H9 (cell line): ENCODE data around the gene PLD3. TPM values are rescaled to one million over a fixed set of nuclear protein-coding genes. Genes with fewer than 3 reads are reported as not detected.

ENCODE experiments used
- DNase-seq: peaks from one replicate; pipeline ENCODE4 v3.0.0-alpha.2; 2017
- H2AFZ ChIP-seq: one replicate; pipeline ENCODE4 v1.6.1; 2013; ENCODE audit warnings: mild to moderate bottlenecking, low read length, control low read depth, moderate library complexity
- H2AK5ac ChIP-seq: 2 replicates; pipeline ENCODE4 v1.6.1; 2013; ENCODE audit warnings: low read length, control low read depth, mixed read lengths; ENCODE audit not compliant: insufficient read length
- H2BK120ac ChIP-seq: one replicate; pipeline ENCODE4 v1.6.1; 2013; ENCODE audit warnings: low read depth, mild to moderate bottlenecking, low read length, control low read depth, inconsistent platforms; ENCODE audit not compliant: poor library complexity, severe bottlenecking
- H2BK12ac ChIP-seq: 2 replicates; pipeline ENCODE4 v1.6.1; 2013; ENCODE audit warnings: low read length, control low read depth, mixed read lengths, low read depth; ENCODE audit not compliant: insufficient read length
- H2BK15ac ChIP-seq: 2 replicates; pipeline ENCODE4 v1.6.1; 2013; ENCODE audit warnings: low read depth, low read length, control low read depth
- H2BK20ac ChIP-seq: one replicate; pipeline ENCODE4 v1.6.1; 2013; ENCODE audit warnings: low read depth, mild to moderate bottlenecking, low read length, control low read depth, inconsistent platforms; ENCODE audit not compliant: poor library complexity, severe bottlenecking
- H2BK5ac ChIP-seq: 2 replicates; pipeline ENCODE4 v1.6.1; 2013; ENCODE audit warnings: low read length, control low read depth, mixed read lengths; ENCODE audit not compliant: insufficient read length
- H3K14ac ChIP-seq: 2 replicates; pipeline ENCODE4 v1.6.1; 2013; ENCODE audit warnings: low read length, control low read depth; ENCODE audit not compliant: insufficient read depth
- H3K18ac ChIP-seq: 2 replicates; pipeline ENCODE4 v1.6.1; 2013; ENCODE audit warnings: low read depth, mild to moderate bottlenecking, mixed read lengths, low read length, control low read depth; ENCODE audit not compliant: insufficient read length
- H3K23ac ChIP-seq: 2 replicates; pipeline ENCODE4 v1.6.1; 2013; ENCODE audit warnings: low read length, control low read depth, mixed read lengths, low read depth; ENCODE audit not compliant: insufficient read length
- H3K23me2 ChIP-seq: 2 replicates; pipeline ENCODE4 v1.6.1; 2013; ENCODE audit warnings: low read depth, mild to moderate bottlenecking, mixed read lengths, low read length, control low read depth; ENCODE audit not compliant: insufficient read length, poor library complexity, severe bottlenecking
- H3K27ac ChIP-seq: 2 replicates; pipeline ENCODE4 v1.5.1; 2013; ENCODE audit warnings: low read length, control low read depth, mixed read lengths, low read depth; ENCODE audit not compliant: insufficient read length
- H3K27me3 ChIP-seq: 2 replicates; pipeline ENCODE4 v1.6.1; 2013; ENCODE audit warnings: low read length, control low read depth, inconsistent platforms; ENCODE audit not compliant: insufficient read depth
- H3K4ac ChIP-seq: 2 replicates; pipeline ENCODE4 v1.6.1; 2013; ENCODE audit warnings: low read depth, mild to moderate bottlenecking, control low read depth, inconsistent platforms, low read length, moderate library complexity
- H3K4me1 ChIP-seq: 2 replicates; pipeline ENCODE4 v1.6.1; 2013; ENCODE audit warnings: low read length, control low read depth, inconsistent platforms; ENCODE audit not compliant: insufficient read depth
- H3K4me2 ChIP-seq: 2 replicates; pipeline ENCODE4 v1.6.1; 2013; ENCODE audit warnings: low read length, control low read depth, mixed read lengths; ENCODE audit not compliant: insufficient read length, insufficient read depth
- H3K56ac ChIP-seq: 2 replicates; pipeline ENCODE4 v1.6.1; 2013; ENCODE audit warnings: low read depth, mild to moderate bottlenecking, mixed read lengths, low read length, control low read depth; ENCODE audit not compliant: insufficient read length
- H3K79me1 ChIP-seq: 2 replicates; pipeline ENCODE4 v1.6.1; 2013; ENCODE audit warnings: low read depth, mild to moderate bottlenecking, moderate library complexity, low read length, control low read depth, inconsistent platforms; ENCODE audit not compliant: insufficient read depth, poor library complexity, severe bottlenecking
- H3K79me2 ChIP-seq: 2 replicates; pipeline ENCODE4 v1.6.1; 2013; ENCODE audit warnings: low read length, control low read depth, inconsistent platforms; ENCODE audit not compliant: insufficient read depth
- H3K9ac ChIP-seq: 2 replicates; pipeline ENCODE4 v1.6.1; 2013; ENCODE audit warnings: low read length, control low read depth, mixed read lengths; ENCODE audit not compliant: insufficient read length; ENCODE audit errors: extremely low read depth
- H3K9me3 ChIP-seq: one replicate; pipeline ENCODE4 v1.6.1; 2013; ENCODE audit warnings: low read depth, low read length, inconsistent platforms; ENCODE audit not compliant: control insufficient read depth
- H3T11ph ChIP-seq: one replicate; pipeline ENCODE4 v1.6.1; 2013; ENCODE audit warnings: mild to moderate bottlenecking, low read length, control low read depth, inconsistent platforms
- H4K20me1 ChIP-seq: one replicate; pipeline ENCODE4 v1.6.1; 2013; ENCODE audit not compliant: control insufficient read depth, insufficient read length, insufficient read depth
- H4K5ac ChIP-seq: 2 replicates; pipeline ENCODE4 v1.6.1; 2013; ENCODE audit warnings: low read depth, mild to moderate bottlenecking, mixed read lengths, low read length, control low read depth; ENCODE audit not compliant: insufficient read length
- H4K8ac ChIP-seq: replicated peaks from 2 replicates; pipeline ENCODE4 v1.6.1; 2013; ENCODE audit warnings: low read length, control low read depth, mixed read lengths, low read depth; ENCODE audit not compliant: insufficient read length
- H4K91ac ChIP-seq: 2 replicates; pipeline ENCODE4 v1.6.1; 2013; ENCODE audit warnings: low read depth, mild to moderate bottlenecking, moderate library complexity, mixed read lengths, low read length, control low read depth; ENCODE audit not compliant: insufficient read length
- H3K27ac Mint-ChIP-seq, 3 experiments: 2 replicates in 2 of 3; 3 replicates in 1 of 3; pipeline ENCODE4 v1.8.0; 2020 to 2021; ENCODE audit warnings: mixed read lengths in 3 of 3, mild to moderate bottlenecking in 1 of 3, moderate library complexity in 1 of 3
- H3K27me3 Mint-ChIP-seq: 2 replicates; pipeline ENCODE4 v1.8.0; 2021; ENCODE audit warnings: low read depth, mild to moderate bottlenecking, moderate library complexity, mixed read lengths
- H3K36me3 Mint-ChIP-seq, 3 experiments: 2 replicates in 2 of 3; 3 replicates in 1 of 3; pipeline ENCODE4 v1.8.0; 2020 to 2021; ENCODE audit warnings: low read depth in 3 of 3, mixed read lengths in 3 of 3; ENCODE audit not compliant: insufficient read depth in 1 of 3
- H3K4me1 Mint-ChIP-seq, 2 experiments: 2 replicates each; pipeline ENCODE4 v1.8.0; 2020; ENCODE audit warnings: mixed read lengths in 2 of 2
- H3K4me3 Mint-ChIP-seq, 2 experiments: 2 replicates in 1 of 2; 3 replicates in 1 of 2; pipeline ENCODE4 v1.8.0; 2020 to 2021; ENCODE audit warnings: mild to moderate bottlenecking in 2 of 2, mixed read lengths in 2 of 2, moderate library complexity in 1 of 2
- H3K9me3 Mint-ChIP-seq, 2 experiments: 2 replicates in 1 of 2; 3 replicates in 1 of 2; pipeline ENCODE4 v1.8.0; 2020; ENCODE audit warnings: mild to moderate bottlenecking in 2 of 2, mixed read lengths in 2 of 2, moderate library complexity in 1 of 2
- WGBS: extraction: QIAGEN DNeasy Blood & Tissue Kit; methylation state at CpG from one replicate; pipeline ENCODE4 v1.1.7; 2013; ENCODE audit warnings: missing lambda C conversion rate, low lambda C conversion rate, mixed read lengths; ENCODE audit not compliant: insufficient read length; ENCODE audit errors: extremely low coverage; 5-methylcytosine and 5-hydroxymethylcytosine counted together
- total RNA-seq: library from RNA; stranded (reverse); gene quantifications from 2 replicates; pipeline ENCODE4 v1.2.1, GENCODE V29; 2021
- TF ChIP-seq, protein P1 (sequence below): fragments of 200-600 bp; sonication (generic); conservative IDR thresholded peaks from 3 replicates; pipeline ENCODE4 v1.8.0; 2021; ENCODE audit warnings: antibody characterized with exemption, mild to moderate bottlenecking

The PLD3 gene
- total RNA-seq, 1 experiment from 2014 or later, result 194 TPM

DNA sequence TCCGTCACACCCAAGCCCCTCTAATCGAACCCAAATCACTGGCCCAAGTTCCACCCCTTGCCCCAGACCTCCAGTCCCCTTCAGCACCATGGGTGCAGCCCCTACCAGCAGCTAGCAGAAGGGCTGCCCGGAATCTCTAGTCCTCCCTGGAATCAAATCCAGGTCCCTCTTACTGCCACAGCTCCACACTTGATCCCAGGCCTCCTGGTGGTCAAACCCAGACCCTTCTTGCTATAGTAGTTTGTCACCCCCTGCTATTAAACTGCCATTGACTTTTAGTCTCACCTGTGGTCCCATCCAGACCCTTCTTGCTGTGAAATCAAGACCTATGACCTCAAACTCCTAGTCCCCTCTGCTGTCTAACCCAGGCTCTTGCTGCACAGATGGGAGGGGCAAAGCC, 32.8 kb downstream of the PLD3 start:
- Histone ChIP-seq H3K79me2 (no peaks in the 10 kb centered on the region), H3K9ac (no peak overlapping the region), H4K20me1 (peaks cover 2% of the 10 kb centered on the region), H3K4me1 (no peaks in the 10 kb centered on the region), H2BK120ac (no peak overlapping the region), H4K91ac (no peak overlapping the region), H4K5ac (no peak overlapping the region), H3K27me3 (no peaks in the 10 kb centered on the region), H3K4me2 (no peak overlapping the region), H4K8ac (no peak overlapping the region), H3K14ac (no peak overlapping the region), H3K9me3 (no peaks in the 10 kb centered on the region), H3K23me2 (no peaks in the 10 kb centered on the region), H2BK20ac (no peak overlapping the region), H3T11ph (no peak overlapping the region), H3K27ac (no peak overlapping the region), H2BK5ac (no peak overlapping the region), H3K4ac (no peak overlapping the region), H2BK12ac (no peak overlapping the region), H3K18ac (no peak overlapping the region), H2BK15ac (no peak overlapping the region), H3K56ac (no peak overlapping the region), H3K79me1 (no peaks in the 10 kb centered on the region), H2AFZ (no peak overlapping the region), H2AK5ac (no peak overlapping the region), H3K23ac (no peak overlapping the region)
- WGBS, result no CpG with 5 or more reads among the region's 3 CpGs
- H3K36me3 Mint-ChIP-seq, result peaks cover 0 to 16% (median 5%) of the 10 kb centered on the region in 3 experiments; a peak in 3 of 7 replicates
- H3K9me3 Mint-ChIP-seq, result no peaks in the 10 kb centered on the region
- H3K27ac Mint-ChIP-seq, result peak overlapping the region; percentile 45 to 76 (median 61); a peak in 3 of 7 replicates
- H3K27me3 Mint-ChIP-seq, result peaks cover 5% of the 10 kb centered on the region; the same call in 1 of the 2 replicates
- no peak overlapping the region for H3K4me3 Mint-ChIP-seq
- peak; percentile 56 for DNase-seq
- H3K4me1 Mint-ChIP-seq, result peaks cover 4 to 9% of the 10 kb centered on the region in 2 experiments
- TF ChIP-seq, protein P1, sequence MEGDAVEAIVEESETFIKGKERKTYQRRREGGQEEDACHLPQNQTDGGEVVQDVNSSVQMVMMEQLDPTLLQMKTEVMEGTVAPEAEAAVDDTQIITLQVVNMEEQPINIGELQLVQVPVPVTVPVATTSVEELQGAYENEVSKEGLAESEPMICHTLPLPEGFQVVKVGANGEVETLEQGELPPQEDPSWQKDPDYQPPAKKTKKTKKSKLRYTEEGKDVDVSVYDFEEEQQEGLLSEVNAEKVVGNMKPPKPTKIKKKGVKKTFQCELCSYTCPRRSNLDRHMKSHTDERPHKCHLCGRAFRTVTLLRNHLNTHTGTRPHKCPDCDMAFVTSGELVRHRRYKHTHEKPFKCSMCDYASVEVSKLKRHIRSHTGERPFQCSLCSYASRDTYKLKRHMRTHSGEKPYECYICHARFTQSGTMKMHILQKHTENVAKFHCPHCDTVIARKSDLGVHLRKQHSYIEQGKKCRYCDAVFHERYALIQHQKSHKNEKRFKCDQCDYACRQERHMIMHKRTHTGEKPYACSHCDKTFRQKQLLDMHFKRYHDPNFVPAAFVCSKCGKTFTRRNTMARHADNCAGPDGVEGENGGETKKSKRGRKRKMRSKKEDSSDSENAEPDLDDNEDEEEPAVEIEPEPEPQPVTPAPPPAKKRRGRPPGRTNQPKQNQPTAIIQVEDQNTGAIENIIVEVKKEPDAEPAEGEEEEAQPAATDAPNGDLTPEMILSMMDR, result peak; percentile 54; the same call in 2 of the 3 replicates
